GM18858 (cell line): ENCODE results near the gene CWC27.

Source experiments
- ATAC-seq: cut with Tn5 transposase; IDR thresholded peaks from one replicate; pipeline ENCODE4 v1.9.1; 2021; ENCODE audit not compliant: unreplicated experiment

CWC27 gene

GRCh38 chr5:64768358-64769312 is at the start of gene CWC27, which contains the start of gene SREK1IP1:
Gene CWC27, plus strand, starts transcription at chr5:64768930. Its CDS starts 217 bp downstream, at chr5:64769147.
Gene SREK1IP1, minus strand, starts transcription at chr5:64768691. Its CDS starts 174 bp downstream, at chr5:64768517.
- peak; percentile 95 for ATAC-seq

- ATAC-seq, result no peak
Measured at GRCh38 chr5:64722588-64722987, 46.1 kb upstream of the CWC27 start.

GRCh38 chr5:64727150-64727549 is 41.6 kb upstream of the CWC27 start:
- no peak for ATAC-seq

GRCh38 chr5:64742411-64742810 is 26.3 kb upstream of the CWC27 start:
- ATAC-seq, result no peak

- ATAC-seq, result no peak
Measured at GRCh38 chr5:64742821-64743220, 25.9 kb upstream of the CWC27 start.

GRCh38 chr5:64744914-64745313 is 23.8 kb upstream of the CWC27 start:
- ATAC-seq, result no peak

GRCh38 chr5:64746446-64746845 is 22.3 kb upstream of the CWC27 start:
- no peak for ATAC-seq

- ATAC-seq, result no peak
Measured at GRCh38 chr5:64749385-64749784, 19.3 kb upstream of the CWC27 start.

- no peak for ATAC-seq
Measured at GRCh38 chr5:64754066-64754465, 14.7 kb upstream of the CWC27 start.

- no peak for ATAC-seq
Measured at GRCh38 chr5:64758901-64759300, 9.8 kb upstream of the CWC27 start.

- no peak for ATAC-seq
Measured at GRCh38 chr5:64759960-64760660, 8.6 kb upstream of the CWC27 start.

GRCh38 chr5:64763948-64764503 is 4.7 kb upstream of the CWC27 start:
- no peak for ATAC-seq

- no peak for ATAC-seq
Measured at GRCh38 chr5:64765804-64766504, 2.8 kb upstream of the CWC27 start.

- no peak for ATAC-seq
Measured at GRCh38 chr5:64766941-64767340, 1.8 kb upstream of the CWC27 start.

GRCh38 chr5:64767959-64768357 is 772 bp upstream of the CWC27 start:
- no peak for ATAC-seq

GRCh38 chr5:64769855-64770254 is 1.1 kb downstream of the CWC27 start:
- ATAC-seq, result no peak

GRCh38 chr5:64771736-64772135 is 3.0 kb downstream of the CWC27 start:
- ATAC-seq, result no peak

GRCh38 chr5:64773533-64773932 is 4.8 kb downstream of the CWC27 start:
- peak; percentile 46 for ATAC-seq

GRCh38 chr5:64775291-64775690 is 6.6 kb downstream of the CWC27 start:
- ATAC-seq, result no peak

- ATAC-seq, result peak; percentile 87
Measured at GRCh38 chr5:64784451-64785025, 15.8 kb downstream of the CWC27 start.

GRCh38 chr5:64786372-64786771 is 17.6 kb downstream of the CWC27 start:
- ATAC-seq, result no peak
